ENCODE measurements around the gene MMAB. TPM values are rescaled to one million over a fixed set of nuclear protein-coding genes. Genes with fewer than 3 reads are reported as not detected.

MMAB gene
- total RNA-seq, 4 donors from 2014 or later: 21.2 to 54.3 (median 25.6) TPM

GRCh38 chr12:109578330-109578927 is 5.1 kb upstream of the MMAB start:
- Histone ChIP-seq H3K4me1 (peaks cover 12 to 14% of the 10 kb centered on the region in 2 donors), H3K36me3 (peaks cover 0 to 59% of the 10 kb centered on the region in 2 donors), H3K27ac (no peak overlapping the region), H3K27me3 (no peaks in the 10 kb centered on the region), H3K9me3 (no peaks in the 10 kb centered on the region), H3K4me3 (no peak overlapping the region)
- no peak for TF ChIP-seq CTCF (IDR thresholded peaks at IDR 0.05 in 4 of 5, conservative IDR thresholded peaks at IDR 0.05 in 1 of 5)
- TF ChIP-seq POLR2A (IDR thresholded peaks at IDR 0.05): no peak
- in situ Hi-C loops (cut with MboI; ENCODE audit: low sequenced_read_pairs in 4 of 4) (no loop called here), intact Hi-C loops (cut with DNase I; ENCODE audit: low total_unique reads) (no loop called here)
- DNase-seq: no peak
- no peak for ATAC-seq

GRCh38 chr12:109577311-109577710 is 4.0 kb upstream of the MMAB start:
- no peak for ATAC-seq
- intact Hi-C loops (cut with DNase I; ENCODE audit: low total_unique reads): no loop called here
- peaks cover 0 to 59% of the 10 kb centered on the region in 2 donors for H3K36me3 ChIP-seq

GRCh38 chr12:109575683-109576082 is 2.4 kb upstream of the MMAB start:
- peaks cover 0 to 57% of the 10 kb centered on the region in 2 donors for H3K36me3 ChIP-seq
- in situ Hi-C loops (cut with MboI; ENCODE audit: low sequenced_read_pairs in 4 of 4) (no loop called here), intact Hi-C loops (cut with DNase I; ENCODE audit: low total_unique reads) (no loop called here)
- no peak for ATAC-seq
- H3K4me3 ChIP-seq: no peak overlapping the region
- H3K4me1 ChIP-seq: peaks cover 18% of the 10 kb centered on the region in 2 donors
- no peaks in the 10 kb centered on the region for H3K9me3 ChIP-seq
- H3K27me3 ChIP-seq: no peaks in the 10 kb centered on the region
- TF ChIP-seq POLR2A (IDR thresholded peaks at IDR 0.05) (no peak), CTCF (IDR thresholded peaks at IDR 0.05 in 4 of 5, conservative IDR thresholded peaks at IDR 0.05 in 1 of 5) (no peak)
- DNase-seq: no peak
- no peak overlapping the region for H3K27ac ChIP-seq

More at GRCh38 chr12:109577311-109577710, 4.0 kb upstream of the MMAB start:
- Histone ChIP-seq H3K27me3 (no peaks in the 10 kb centered on the region), H3K4me3 (no peak overlapping the region), H3K9me3 (no peaks in the 10 kb centered on the region), H3K27ac (no peak overlapping the region), H3K4me1 (peaks cover 18% of the 10 kb centered on the region in 2 donors)
- in situ Hi-C loops (cut with MboI; ENCODE audit: low sequenced_read_pairs in 4 of 4): no loop called here
- no peak for DNase-seq
- TF ChIP-seq POLR2A (IDR thresholded peaks at IDR 0.05) (no peak), CTCF (IDR thresholded peaks at IDR 0.05 in 4 of 5, conservative IDR thresholded peaks at IDR 0.05 in 1 of 5) (no peak)

- no peaks in the 10 kb centered on the region for H3K27me3 ChIP-seq
- peak overlapping the region; percentile 55 to 85 (median 74) for H3K4me3 ChIP-seq
- H3K4me1 ChIP-seq: peaks cover 18% of the 10 kb centered on the region in 2 donors
- H3K36me3 ChIP-seq: peaks cover 0 to 39% of the 10 kb centered on the region in 2 donors
- TF ChIP-seq CTCF (IDR thresholded peaks at IDR 0.05 in 4 of 5, conservative IDR thresholded peaks at IDR 0.05 in 1 of 5): no peak
- no peak for TF ChIP-seq POLR2A (IDR thresholded peaks at IDR 0.05)
- peak overlapping the region; percentile 79 to 91 (median 87) for H3K27ac ChIP-seq
- intact Hi-C loops (cut with DNase I; ENCODE audit: low total_unique reads) (loop anchor here (1.0 kb wide), 1 partner anchor 139 kb away; the partner anchor contains the start of gene FAM222A), in situ Hi-C loops (cut with MboI; ENCODE audit: low sequenced_read_pairs in 4 of 4) (no loop called here)
- no peak for DNase-seq
- ATAC-seq: no peak
- H3K9me3 ChIP-seq: no peaks in the 10 kb centered on the region
Observed at GRCh38 chr12:109573914-109574244, 575 bp upstream of the MMAB start.

GRCh38 chr12:109572506-109572845 is 828 bp downstream of the MMAB start:
- TF ChIP-seq CTCF (IDR thresholded peaks at IDR 0.05 in 4 of 5, conservative IDR thresholded peaks at IDR 0.05 in 1 of 5): no peak
- no peak for TF ChIP-seq POLR2A (IDR thresholded peaks at IDR 0.05)
- no peak for ATAC-seq
- peaks cover 0 to 36% of the 10 kb centered on the region in 2 donors for H3K36me3 ChIP-seq
- peaks cover 18% of the 10 kb centered on the region in 2 donors for H3K4me1 ChIP-seq
- no peaks in the 10 kb centered on the region for H3K9me3 ChIP-seq
- peak overlapping the region; percentile 66 to 85 (median 79) for H3K4me3 ChIP-seq
- intact Hi-C loops (cut with DNase I; ENCODE audit: low total_unique reads): no loop called here
- in situ Hi-C loops (cut with MboI; ENCODE audit: low sequenced_read_pairs in 4 of 4): no loop called here
- no peaks in the 10 kb centered on the region for H3K27me3 ChIP-seq
- peak overlapping the region; percentile 84 to 95 (median 90) for H3K27ac ChIP-seq
- DNase-seq: no peak
